Measurements from ENCODE around the gene KIF18A. TPM values are rescaled to one million over a fixed set of nuclear protein-coding genes. Genes with fewer than 3 reads are reported as not detected.

Gene KIF18A
- total RNA-seq, 2 experiments from 2014 or later: 22.3 to 23.2 TPM

GRCh38 chr11:28100665-28101064 lies 7.3 kb downstream of the KIF18A start:
- DNase-seq (no peak), ATAC-seq (no peak)
- CTCF ChIA-PET: no interaction called here
- TF ChIP-seq CTCF (IDR thresholded peaks at IDR 0.05): no peak
- H3K9me3 Mint-ChIP-seq: no peaks in the 10 kb centered on the region
- H3K4me1 Mint-ChIP-seq (ENCODE audit: low read depth): peaks cover 2% of the 10 kb centered on the region
- POLR2A ChIA-PET: no interaction called here
- intact Hi-C loops (cut with micrococcal nuclease): no loop called here
- no peaks in the 10 kb centered on the region for H3K27me3 Mint-ChIP-seq
- no peak overlapping the region for H3K27ac Mint-ChIP-seq
- H3K36me3 Mint-ChIP-seq (ENCODE audit: low read depth): peaks cover 5% of the 10 kb centered on the region
- H3K4me3 Mint-ChIP-seq: no peak overlapping the region

GRCh38 chr11:28099715-28100114 lies 8.2 kb downstream of the KIF18A start:
- Mint-ChIP-seq H3K27ac (no peak overlapping the region), H3K27me3 (no peaks in the 10 kb centered on the region), H3K36me3 (ENCODE audit: low read depth) (peaks cover 11% of the 10 kb centered on the region), H3K4me1 (ENCODE audit: low read depth) (no peaks in the 10 kb centered on the region), H3K4me3 (no peak overlapping the region), H3K9me3 (no peaks in the 10 kb centered on the region)
- intact Hi-C loops (cut with micrococcal nuclease): no loop called here
- no peak for TF ChIP-seq CTCF (IDR thresholded peaks at IDR 0.05)
- ATAC-seq: no peak
- POLR2A ChIA-PET: no interaction called here
- DNase-seq: no peak
- CTCF ChIA-PET: no interaction called here

GRCh38 chr11:28098257-28098656 lies 9.7 kb downstream of the KIF18A start:
- ATAC-seq (no peak), DNase-seq (no peak)
- no peaks in the 10 kb centered on the region for H3K4me1 Mint-ChIP-seq (ENCODE audit: low read depth)
- no peak for TF ChIP-seq CTCF (IDR thresholded peaks at IDR 0.05)
- CTCF ChIA-PET: no interaction called here
- H3K9me3 Mint-ChIP-seq: no peaks in the 10 kb centered on the region
- H3K27ac Mint-ChIP-seq: no peak overlapping the region
- POLR2A ChIA-PET: no interaction called here
- intact Hi-C loops (cut with micrococcal nuclease): no loop called here
- no peak overlapping the region for H3K4me3 Mint-ChIP-seq
- peaks cover 13% of the 10 kb centered on the region for H3K36me3 Mint-ChIP-seq (ENCODE audit: low read depth)
- H3K27me3 Mint-ChIP-seq: no peaks in the 10 kb centered on the region

GRCh38 chr11:28092786-28093185 lies 15.2 kb downstream of the KIF18A start:
- Mint-ChIP-seq H3K27me3 (no peaks in the 10 kb centered on the region), H3K4me1 (ENCODE audit: low read depth) (no peaks in the 10 kb centered on the region), H3K36me3 (ENCODE audit: low read depth) (peaks cover 16% of the 10 kb centered on the region), H3K9me3 (no peaks in the 10 kb centered on the region), H3K4me3 (no peak overlapping the region), H3K27ac (no peak overlapping the region)
- intact Hi-C loops (cut with micrococcal nuclease): no loop called here
- CTCF ChIA-PET: no interaction called here
- POLR2A ChIA-PET: no interaction called here
- TF ChIP-seq CTCF (IDR thresholded peaks at IDR 0.05): no peak
- ATAC-seq: no peak
- no peak for DNase-seq

- H3K9me3 Mint-ChIP-seq: no peaks in the 10 kb centered on the region
- no peaks in the 10 kb centered on the region for H3K4me1 Mint-ChIP-seq (ENCODE audit: low read depth)
- ChIA-PET CTCF (interaction anchor here (0.7 kb wide), 1 partner anchor 18 kb away, joined by 4 read pairs; the partner anchor contains the start of genes KIF18A and METTL15), POLR2A (no interaction called here)
- H3K36me3 Mint-ChIP-seq (ENCODE audit: low read depth): peaks cover 15% of the 10 kb centered on the region
- ATAC-seq: no peak
- no peaks in the 10 kb centered on the region for H3K27me3 Mint-ChIP-seq
- H3K27ac Mint-ChIP-seq: no peak overlapping the region
- intact Hi-C loops (cut with micrococcal nuclease): no loop called here
- no peak for DNase-seq
- H3K4me3 Mint-ChIP-seq: no peak overlapping the region
- no peak for TF ChIP-seq CTCF (IDR thresholded peaks at IDR 0.05)
Measured at GRCh38 chr11:28090052-28090749, 17.8 kb downstream of the KIF18A start.

Measured in activated CD8-positive, alpha-beta T cell treated with anti-CD3 and anti-CD28 coated beads for 36 hours (primary cell).